Activated CD8-positive, alpha-beta memory T cell treated with anti-CD3 and anti-CD28 coated beads, Interleukin-2, amount 50 U/mL, for 24 hours (primary cell): ENCODE results near the gene DYNC2I2.
A peak's percentile ranks its signal among the peaks of the same experiment; 100 is the strongest.
"Not testable (repeated sequence)": the region's sequence is repeated elsewhere in the genome, so short reads cannot be mapped to it uniquely, and the experiment has no call there.

Source experiments
- DNase-seq: peaks from one replicate; pipeline ENCODE4 v3.0.0-alpha.2; 2020; ENCODE audit errors: extremely low read depth

DYNC2I2 gene

GRCh38 chr9:128685636-128686489, 29.2 kb upstream of the DYNC2I2 start:
- DNase-seq, result no peak

- no peak for DNase-seq
These were observed 27.9 kb upstream of the DYNC2I2 start for GRCh38 chr9:128684325-128685199.

GRCh38 chr9:128684065-128684324, 27.3 kb upstream of the DYNC2I2 start:
- DNase-seq, result no peak

- DNase-seq, result no peak
These were observed 26.9 kb upstream of the DYNC2I2 start for GRCh38 chr9:128683340-128684064.

GRCh38 chr9:128677794-128678193, 21.1 kb upstream of the DYNC2I2 start:
- no peak for DNase-seq

GRCh38 chr9:128675382-128675781, 18.7 kb upstream of the DYNC2I2 start:
- no peak for DNase-seq

- no peak for DNase-seq
These were observed 13.1 kb upstream of the DYNC2I2 start for GRCh38 chr9:128669786-128670185.

- not testable (repeated sequence) for DNase-seq
These were observed 9.9 kb upstream of the DYNC2I2 start for GRCh38 chr9:128666481-128666941.

GRCh38 chr9:128657796-128658195, 1.1 kb upstream of the DYNC2I2 start:
- no peak for DNase-seq

GRCh38 chr9:128657344-128657704, 677 bp upstream of the DYNC2I2 start:
- DNase-seq, result no peak

GRCh38 chr9:128654481-128654880, 2.2 kb downstream of the DYNC2I2 start:
- DNase-seq, result no peak

GRCh38 chr9:128653908-128654307, 2.7 kb downstream of the DYNC2I2 start:
- no peak for DNase-seq

GRCh38 chr9:128651798-128652197, 4.8 kb downstream of the DYNC2I2 start:
- DNase-seq, result no peak

- DNase-seq, result peak; percentile 18
These were observed 8.4 kb downstream of the DYNC2I2 start for GRCh38 chr9:128648206-128648605.

GRCh38 chr9:128643519-128644300, 12.9 kb downstream of the DYNC2I2 start:
- DNase-seq, result no peak

GRCh38 chr9:128642675-128643245, 13.9 kb downstream of the DYNC2I2 start:
- no peak for DNase-seq

- no peak for DNase-seq
These were observed 16.0 kb downstream of the DYNC2I2 start for GRCh38 chr9:128640603-128641002.

GRCh38 chr9:128638580-128638979, 18.1 kb downstream of the DYNC2I2 start:
- DNase-seq, result no peak

GRCh38 chr9:128637656-128638055, 19.0 kb downstream of the DYNC2I2 start:
- no peak for DNase-seq

GRCh38 chr9:128636556-128637530, 19.8 kb downstream of the DYNC2I2 start:
- no peak for DNase-seq
